ENCODE measurements around the gene SOX10. TPM values are rescaled to one million over a fixed set of nuclear protein-coding genes. Genes with fewer than 3 reads are reported as not detected.
A peak's percentile ranks its signal among the peaks of the same experiment; 100 is the strongest.

Gene SOX10
- total RNA-seq, 1 donor from 2014 or later: 0.34 TPM

- FAIRE-seq (no peak), DNase-seq (ENCODE audit: low read depth) (no peak)
- H2AFZ ChIP-seq (ENCODE audit: low read depth, low read length): no peak overlapping the region
- H3K4me3 ChIP-seq (ENCODE audit: insufficient read depth, low read depth, low read length): no peak overlapping the region
- Mint-ChIP-seq H3K27me3 (ENCODE audit: low read depth, unreplicated experiment) (no peaks in the 10 kb centered on the region), H3K4me1 (ENCODE audit: low read depth, unreplicated experiment) (peaks cover 21% of the 10 kb centered on the region), H3K27ac (ENCODE audit: unreplicated experiment) (peak overlapping the region; percentile 53), H3K36me3 (ENCODE audit: low read depth, unreplicated experiment) (peaks cover 16% of the 10 kb centered on the region), H3K9me3 (ENCODE audit: unreplicated experiment) (no peaks in the 10 kb centered on the region), H3K4me3 (ENCODE audit: unreplicated experiment) (no peak overlapping the region)
- H3K9me3 ChIP-seq (ENCODE audit: insufficient read depth, low read depth, low read length): no peaks in the 10 kb centered on the region
- H3K9ac ChIP-seq (ENCODE audit: low read length): peak overlapping the region; percentile 38
- H3K27ac ChIP-seq (ENCODE audit: low read depth, low read length): no peak overlapping the region
- H3K4me1 ChIP-seq (ENCODE audit: insufficient read depth, low read length): peaks cover 20% of the 10 kb centered on the region
- H3K79me2 ChIP-seq (ENCODE audit: insufficient read depth, low read length): peaks cover 13% of the 10 kb centered on the region
- no peak for TF ChIP-seq EZH2 (IDR thresholded peaks at IDR 0.05; ENCODE audit: insufficient read depth, low read length)
- TF ChIP-seq, protein P1, sequence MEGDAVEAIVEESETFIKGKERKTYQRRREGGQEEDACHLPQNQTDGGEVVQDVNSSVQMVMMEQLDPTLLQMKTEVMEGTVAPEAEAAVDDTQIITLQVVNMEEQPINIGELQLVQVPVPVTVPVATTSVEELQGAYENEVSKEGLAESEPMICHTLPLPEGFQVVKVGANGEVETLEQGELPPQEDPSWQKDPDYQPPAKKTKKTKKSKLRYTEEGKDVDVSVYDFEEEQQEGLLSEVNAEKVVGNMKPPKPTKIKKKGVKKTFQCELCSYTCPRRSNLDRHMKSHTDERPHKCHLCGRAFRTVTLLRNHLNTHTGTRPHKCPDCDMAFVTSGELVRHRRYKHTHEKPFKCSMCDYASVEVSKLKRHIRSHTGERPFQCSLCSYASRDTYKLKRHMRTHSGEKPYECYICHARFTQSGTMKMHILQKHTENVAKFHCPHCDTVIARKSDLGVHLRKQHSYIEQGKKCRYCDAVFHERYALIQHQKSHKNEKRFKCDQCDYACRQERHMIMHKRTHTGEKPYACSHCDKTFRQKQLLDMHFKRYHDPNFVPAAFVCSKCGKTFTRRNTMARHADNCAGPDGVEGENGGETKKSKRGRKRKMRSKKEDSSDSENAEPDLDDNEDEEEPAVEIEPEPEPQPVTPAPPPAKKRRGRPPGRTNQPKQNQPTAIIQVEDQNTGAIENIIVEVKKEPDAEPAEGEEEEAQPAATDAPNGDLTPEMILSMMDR (IDR thresholded peaks at IDR 0.05; ENCODE audit: insufficient read depth, low read depth, low read length): no peak
- H4K20me1 ChIP-seq (ENCODE audit: insufficient read depth, low read length): peaks cover 59% of the 10 kb centered on the region
- no peaks in the 10 kb centered on the region for H3K27me3 ChIP-seq (ENCODE audit: insufficient read depth, low read length)
- H3K4me2 ChIP-seq (ENCODE audit: low read length): no peak overlapping the region
- H3K36me3 ChIP-seq (ENCODE audit: insufficient read depth, low read length): peaks cover 14% of the 10 kb centered on the region
Observed at GRCh38 chr22:37930952-37931440, 53.4 kb downstream of the SOX10 start.

DNA sequence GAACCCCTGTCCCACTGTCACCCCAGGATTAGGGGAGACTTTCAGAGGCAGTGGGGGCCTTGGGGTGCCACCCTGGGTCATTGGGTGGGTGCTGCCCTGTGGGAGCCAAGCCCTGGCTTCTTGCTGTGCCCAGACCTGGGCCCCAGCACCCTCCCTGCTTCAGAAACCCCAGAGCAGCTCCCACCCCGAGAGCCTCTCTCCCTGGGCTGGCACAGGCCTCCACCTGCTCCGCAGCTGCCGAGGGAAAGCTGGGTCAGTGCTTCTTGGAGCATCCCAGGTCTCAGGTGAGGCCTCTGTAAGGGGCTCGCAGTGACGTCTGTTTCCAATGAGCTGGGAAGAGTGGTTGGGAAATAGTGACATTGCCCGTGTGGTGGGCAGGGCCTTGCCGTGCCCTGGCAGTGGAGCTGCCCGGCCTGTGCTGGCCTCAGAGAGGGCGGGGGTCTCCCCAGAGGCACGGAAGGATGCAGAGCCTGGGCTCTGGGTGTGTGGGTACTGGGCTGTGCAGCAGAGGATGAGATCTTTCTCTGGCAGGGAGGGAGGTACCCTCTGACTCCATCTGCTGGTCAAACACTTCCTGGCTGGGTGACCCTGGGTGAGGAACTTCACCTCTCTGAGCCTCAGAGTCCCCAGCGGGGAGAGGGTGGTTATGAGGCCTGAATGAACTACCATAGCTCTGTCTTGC lies 53.9 kb downstream of the SOX10 start:
- Histone ChIP-seq H3K79me2 (ENCODE audit: insufficient read depth, low read length) (peaks cover 13% of the 10 kb centered on the region), H3K27ac (ENCODE audit: low read depth, low read length) (no peak overlapping the region), H3K4me3 (ENCODE audit: insufficient read depth, low read depth, low read length) (no peak overlapping the region), H3K36me3 (ENCODE audit: insufficient read depth, low read length) (peaks cover 14% of the 10 kb centered on the region), H3K9me3 (ENCODE audit: insufficient read depth, low read depth, low read length) (no peaks in the 10 kb centered on the region), H4K20me1 (ENCODE audit: insufficient read depth, low read length) (peaks cover 59% of the 10 kb centered on the region), H3K4me2 (ENCODE audit: low read length) (no peak overlapping the region), H3K27me3 (ENCODE audit: insufficient read depth, low read length) (no peaks in the 10 kb centered on the region), H2AFZ (ENCODE audit: low read depth, low read length) (no peak overlapping the region), H3K9ac (ENCODE audit: low read length) (peak overlapping the region; percentile 38), H3K4me1 (ENCODE audit: insufficient read depth, low read length) (peaks cover 20% of the 10 kb centered on the region)
- H3K27me3 Mint-ChIP-seq (ENCODE audit: low read depth, unreplicated experiment): no peaks in the 10 kb centered on the region
- peaks cover 22% of the 10 kb centered on the region for H3K4me1 Mint-ChIP-seq (ENCODE audit: low read depth, unreplicated experiment)
- FAIRE-seq (no peak), DNase-seq (ENCODE audit: low read depth) (no peak)
- H3K36me3 Mint-ChIP-seq (ENCODE audit: low read depth, unreplicated experiment): peaks cover 16% of the 10 kb centered on the region
- H3K9me3 Mint-ChIP-seq (ENCODE audit: unreplicated experiment): no peaks in the 10 kb centered on the region
- H3K4me3 Mint-ChIP-seq (ENCODE audit: unreplicated experiment): no peak overlapping the region
- peak overlapping the region; percentile 53 for H3K27ac Mint-ChIP-seq (ENCODE audit: unreplicated experiment)
- TF ChIP-seq EZH2 (IDR thresholded peaks at IDR 0.05; ENCODE audit: insufficient read depth, low read length): no peak
- TF ChIP-seq, protein P1 (IDR thresholded peaks at IDR 0.05; ENCODE audit: insufficient read depth, low read depth, low read length): peak; percentile 35

DNA sequence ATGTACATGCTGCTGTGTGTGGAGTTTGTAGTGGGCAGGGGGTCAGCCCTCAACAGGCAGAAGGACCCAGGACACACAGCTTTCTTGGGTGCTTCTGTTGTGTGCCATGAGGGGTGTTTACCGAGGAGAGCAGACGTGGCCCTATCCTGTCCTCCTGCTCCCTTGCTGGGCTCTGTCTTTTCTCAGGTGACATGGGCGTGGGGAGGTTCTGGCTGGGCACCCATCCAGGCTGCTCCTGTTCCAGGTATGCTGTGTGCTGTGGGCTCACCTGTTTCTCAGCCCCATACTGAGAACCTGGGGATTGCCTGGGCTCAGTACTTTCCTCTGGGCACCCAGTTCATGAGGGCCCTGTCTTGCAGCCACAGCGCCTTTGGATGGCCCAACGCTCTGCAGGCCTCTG lies 55.0 kb downstream of the SOX10 start:
- H3K4me1 ChIP-seq (ENCODE audit: insufficient read depth, low read length): peaks cover 20% of the 10 kb centered on the region
- no peak for DNase-seq (ENCODE audit: low read depth)
- no peaks in the 10 kb centered on the region for H3K27me3 ChIP-seq (ENCODE audit: insufficient read depth, low read length)
- no peak overlapping the region for H3K4me2 ChIP-seq (ENCODE audit: low read length)
- peaks cover 70% of the 10 kb centered on the region for H4K20me1 ChIP-seq (ENCODE audit: insufficient read depth, low read length)
- Mint-ChIP-seq H3K4me3 (ENCODE audit: unreplicated experiment) (no peak overlapping the region), H3K4me1 (ENCODE audit: low read depth, unreplicated experiment) (peaks cover 26% of the 10 kb centered on the region), H3K27ac (ENCODE audit: unreplicated experiment) (no peak overlapping the region), H3K36me3 (ENCODE audit: low read depth, unreplicated experiment) (peaks cover 16% of the 10 kb centered on the region), H3K9me3 (ENCODE audit: unreplicated experiment) (no peaks in the 10 kb centered on the region), H3K27me3 (ENCODE audit: low read depth, unreplicated experiment) (no peaks in the 10 kb centered on the region)
- FAIRE-seq: no peak
- H3K4me3 ChIP-seq (ENCODE audit: insufficient read depth, low read depth, low read length): no peak overlapping the region
- no peak overlapping the region for H3K9ac ChIP-seq (ENCODE audit: low read length)
- TF ChIP-seq EZH2 (IDR thresholded peaks at IDR 0.05; ENCODE audit: insufficient read depth, low read length): no peak
- TF ChIP-seq, protein P1 (IDR thresholded peaks at IDR 0.05; ENCODE audit: insufficient read depth, low read depth, low read length): no peak
- no peak overlapping the region for H2AFZ ChIP-seq (ENCODE audit: low read depth, low read length)
- H3K9me3 ChIP-seq (ENCODE audit: insufficient read depth, low read depth, low read length): no peaks in the 10 kb centered on the region
- peaks cover 14% of the 10 kb centered on the region for H3K36me3 ChIP-seq (ENCODE audit: insufficient read depth, low read length)
- H3K79me2 ChIP-seq (ENCODE audit: insufficient read depth, low read length): peaks cover 13% of the 10 kb centered on the region
- H3K27ac ChIP-seq (ENCODE audit: low read depth, low read length): no peak overlapping the region

All from astrocyte (in vitro differentiated cells and primary cell).